Suprapubic skin (tissue), 4 donors: ENCODE data around the gene EML1. TPM values are rescaled to one million over a fixed set of nuclear protein-coding genes. Genes with fewer than 3 reads are reported as not detected.

Source experiments
- DNase-seq, 2 donors: peaks; one replicate each; pipeline ENCODE4 v3.0.0-alpha.2; 2019; ENCODE audit warnings: low spot score in 2 of 2
- H3K27ac ChIP-seq: fragments of 200-600 bp; sonication (generic); one replicate; pipeline ENCODE4 v1.5.1; 2019
- H3K27me3 ChIP-seq: fragments of 200-600 bp; sonication (generic); one replicate; pipeline ENCODE4 v1.5.1; 2019
- H3K36me3 ChIP-seq: fragments of 200-600 bp; sonication (generic); one replicate; pipeline ENCODE4 v1.5.1; 2019
- H3K4me1 ChIP-seq: fragments of 200-600 bp; sonication (generic); one replicate; pipeline ENCODE4 v1.5.1; 2019
- H3K4me3 ChIP-seq: fragments of 200-600 bp; sonication (generic); one replicate; pipeline ENCODE4 v1.5.1; 2019; ENCODE audit warnings: mild to moderate bottlenecking
- H3K9me3 ChIP-seq: fragments of 200-600 bp; sonication (generic); one replicate; pipeline ENCODE4 v1.5.1; 2019
- EP300 ChIP-seq: sonication (generic); formaldehyde crosslinking; IDR thresholded peaks from one replicate; pipeline ENCODE4 v1.6.1; 2017; ENCODE audit warnings: antibody characterized with exemption
- POLR2A ChIP-seq, 2 donors: fragments of 450-650 bp; IDR thresholded peaks; one replicate each; pipeline ENCODE4 v1.6.1; 2017; ENCODE audit warnings: antibody characterized with exemption in 2 of 2, mild to moderate bottlenecking in 2 of 2, moderate library complexity in 2 of 2
- POLR2AphosphoS5 ChIP-seq, 3 donors: sonication (generic); formaldehyde crosslinking; IDR thresholded peaks; one replicate each; pipeline ENCODE4 v1.6.1; 2017; ENCODE audit warnings: antibody characterized with exemption in 3 of 3
- WGBS: methylation state at CpG from one replicate; pipeline ENCODE4 v1.1.5; 2018; 5-methylcytosine and 5-hydroxymethylcytosine counted together
- total RNA-seq, 4 donors: library from RNA; depleted of rRNA; stranded (reverse); fragments of >200 nt; gene quantifications; one replicate each; pipeline ENCODE4 v1.1.0, GENCODE V29; 2016
- TF ChIP-seq, protein P1 (sequence below), 2 donors: fragments of 200-600 bp in 1 of 2; fragments of 450-650 bp in 1 of 2; sonication (generic) in 1 of 2; IDR thresholded peaks; one replicate each; pipeline ENCODE4 v1.5.1; 2016 to 2019; ENCODE audit warnings: antibody characterized with exemption in 2 of 2, mild to moderate bottlenecking in 1 of 2, moderate library complexity in 1 of 2

The EML1 gene
- total RNA-seq, 4 donors from 2014 or later, result 9.6 to 17.6 (median 15.4) TPM

DNA sequence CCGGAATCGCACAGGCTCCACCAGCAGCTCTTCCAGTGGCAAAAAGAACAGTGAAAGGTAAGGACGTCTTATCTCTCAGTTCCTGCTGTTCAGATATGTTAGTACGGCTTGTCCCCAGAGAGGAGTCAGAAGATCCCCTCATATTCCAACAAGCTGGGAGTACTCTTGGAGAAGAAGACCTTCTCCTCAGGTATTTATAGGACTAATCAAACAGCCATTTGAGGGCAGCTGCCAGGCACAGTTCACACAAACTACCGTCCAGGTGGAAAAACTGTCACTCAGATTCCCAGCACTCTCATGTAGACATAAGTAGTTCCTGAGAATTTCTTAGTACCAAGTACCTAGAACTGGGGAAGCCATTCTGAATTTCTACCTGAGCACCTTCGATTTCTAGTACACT, 85.3 kb downstream of the EML1 start:
- DNase-seq, result no peak
- no peak overlapping the region for H3K4me3 ChIP-seq
- TF ChIP-seq POLR2A (IDR thresholded peaks at IDR 0.05) (no peak), POLR2AphosphoS5 (IDR thresholded peaks at IDR 0.05) (no peak), EP300 (no peak)
- TF ChIP-seq, protein P1, sequence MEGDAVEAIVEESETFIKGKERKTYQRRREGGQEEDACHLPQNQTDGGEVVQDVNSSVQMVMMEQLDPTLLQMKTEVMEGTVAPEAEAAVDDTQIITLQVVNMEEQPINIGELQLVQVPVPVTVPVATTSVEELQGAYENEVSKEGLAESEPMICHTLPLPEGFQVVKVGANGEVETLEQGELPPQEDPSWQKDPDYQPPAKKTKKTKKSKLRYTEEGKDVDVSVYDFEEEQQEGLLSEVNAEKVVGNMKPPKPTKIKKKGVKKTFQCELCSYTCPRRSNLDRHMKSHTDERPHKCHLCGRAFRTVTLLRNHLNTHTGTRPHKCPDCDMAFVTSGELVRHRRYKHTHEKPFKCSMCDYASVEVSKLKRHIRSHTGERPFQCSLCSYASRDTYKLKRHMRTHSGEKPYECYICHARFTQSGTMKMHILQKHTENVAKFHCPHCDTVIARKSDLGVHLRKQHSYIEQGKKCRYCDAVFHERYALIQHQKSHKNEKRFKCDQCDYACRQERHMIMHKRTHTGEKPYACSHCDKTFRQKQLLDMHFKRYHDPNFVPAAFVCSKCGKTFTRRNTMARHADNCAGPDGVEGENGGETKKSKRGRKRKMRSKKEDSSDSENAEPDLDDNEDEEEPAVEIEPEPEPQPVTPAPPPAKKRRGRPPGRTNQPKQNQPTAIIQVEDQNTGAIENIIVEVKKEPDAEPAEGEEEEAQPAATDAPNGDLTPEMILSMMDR (IDR thresholded peaks at IDR 0.05), result no peak
- no peaks in the 10 kb centered on the region for H3K36me3 ChIP-seq
- no peaks in the 10 kb centered on the region for H3K9me3 ChIP-seq
- no peaks in the 10 kb centered on the region for H3K27me3 ChIP-seq
- H3K4me1 ChIP-seq, result peaks cover 25% of the 10 kb centered on the region
- WGBS, result 91% methylated on average over 6 of the region's 6 CpGs
- no peak overlapping the region for H3K27ac ChIP-seq

GRCh38 chr14:99879401-99880295, 86.4 kb downstream of the EML1 start:
- TF ChIP-seq, protein P1 (IDR thresholded peaks at IDR 0.05), result no peak
- TF ChIP-seq POLR2A (IDR thresholded peaks at IDR 0.05) (no peak), POLR2AphosphoS5 (IDR thresholded peaks at IDR 0.05) (no peak), EP300 (no peak)
- WGBS, result 36% methylated on average over 5 of the region's 5 CpGs
- H3K4me3 ChIP-seq, result no peak overlapping the region
- DNase-seq, result no peak
- H3K27me3 ChIP-seq, result no peaks in the 10 kb centered on the region
- no peaks in the 10 kb centered on the region for H3K36me3 ChIP-seq
- H3K27ac ChIP-seq, result peak overlapping the region; percentile 50
- no peaks in the 10 kb centered on the region for H3K9me3 ChIP-seq
- peaks cover 25% of the 10 kb centered on the region for H3K4me1 ChIP-seq

DNA sequence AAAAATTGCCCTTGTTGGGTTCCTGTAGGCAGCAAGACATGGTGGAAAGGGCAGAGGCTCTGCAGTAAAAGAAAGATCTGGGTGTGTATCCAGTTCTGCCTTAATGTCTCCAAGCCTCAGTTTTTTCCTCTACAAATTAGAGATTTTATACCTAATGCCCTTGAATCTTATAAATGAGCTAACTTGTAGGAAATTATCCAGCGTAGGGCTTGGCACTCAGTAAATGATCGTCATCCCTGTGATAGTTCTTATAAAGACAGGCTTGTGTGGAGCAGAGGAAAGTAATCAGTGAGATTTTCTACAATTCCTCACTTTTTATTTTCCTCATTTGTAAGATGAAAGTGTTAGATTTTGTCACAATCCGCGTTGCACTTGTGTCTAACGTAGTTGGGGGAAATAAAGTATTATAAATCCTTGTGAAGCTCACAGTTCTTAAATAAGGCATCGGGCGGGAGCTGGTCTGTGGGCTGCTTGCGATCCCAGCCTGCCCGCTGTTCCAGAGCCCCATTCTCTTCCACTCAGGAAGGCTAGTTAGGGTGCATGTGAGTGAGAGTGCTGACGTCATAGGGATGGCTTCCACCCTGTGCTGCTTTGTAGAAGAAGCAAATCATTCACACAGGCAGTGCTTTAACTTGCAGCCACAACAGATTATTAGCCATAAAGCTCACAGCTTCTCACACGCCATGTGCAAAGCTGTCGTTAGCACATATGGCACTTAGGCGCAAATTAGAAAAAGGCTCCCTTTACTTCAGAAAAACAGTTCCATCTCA, 87.6 kb downstream of the EML1 start:
- no peak for DNase-seq
- Histone ChIP-seq H3K36me3 (no peaks in the 10 kb centered on the region), H3K4me1 (peaks cover 19% of the 10 kb centered on the region), H3K4me3 (no peak overlapping the region), H3K9me3 (no peaks in the 10 kb centered on the region), H3K27ac (peak overlapping the region; percentile 3), H3K27me3 (no peaks in the 10 kb centered on the region)
- WGBS, result 62% methylated on average over 13 of the region's 13 CpGs
- TF ChIP-seq EP300 (no peak), POLR2A (IDR thresholded peaks at IDR 0.05) (no peak), POLR2AphosphoS5 (IDR thresholded peaks at IDR 0.05) (no peak)
- TF ChIP-seq, protein P1 (IDR thresholded peaks at IDR 0.05), result no peak

DNA sequence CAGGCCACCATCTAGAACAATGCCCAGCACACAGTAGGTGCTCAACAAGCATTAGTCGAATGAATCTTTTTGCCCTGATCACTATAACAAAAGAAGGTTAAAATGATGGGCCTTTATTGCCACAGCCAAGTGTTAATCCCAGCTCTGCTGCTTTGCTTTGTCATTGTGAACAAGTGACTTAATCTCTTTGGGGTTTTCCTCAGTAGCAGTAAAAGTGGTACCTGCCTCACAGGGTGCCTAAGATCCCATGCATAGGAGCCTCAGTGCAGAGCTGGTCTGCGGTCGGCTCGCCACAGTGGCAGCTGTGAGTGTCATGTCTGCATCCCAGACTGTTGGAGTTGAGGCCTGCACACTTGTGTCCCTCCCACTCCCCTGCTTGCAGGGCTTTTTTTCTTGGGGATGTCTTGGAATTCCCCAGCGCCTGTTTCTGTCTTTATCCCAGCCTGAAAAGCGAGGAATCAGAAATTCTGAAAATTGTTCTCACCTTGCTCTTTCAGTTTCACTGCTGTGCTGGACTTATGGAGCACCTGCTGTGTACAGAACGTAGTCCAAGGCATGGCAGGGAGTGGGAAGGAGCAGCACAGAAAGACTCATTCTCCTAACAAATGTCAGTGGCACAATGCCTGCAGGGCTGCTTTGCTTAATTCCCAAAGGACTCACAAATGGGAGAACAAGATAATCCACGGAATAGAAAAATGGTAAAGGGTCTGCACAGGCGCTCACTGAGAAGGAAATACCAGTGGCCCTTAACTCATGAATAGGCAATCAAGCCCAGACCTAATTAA, 90.8 kb downstream of the EML1 start:
- DNase-seq, result no peak
- no peaks in the 10 kb centered on the region for H3K36me3 ChIP-seq
- 94% methylated on average over 9 of the region's 9 CpGs for WGBS
- H3K9me3 ChIP-seq, result no peaks in the 10 kb centered on the region
- no peaks in the 10 kb centered on the region for H3K27me3 ChIP-seq
- no peak overlapping the region for H3K27ac ChIP-seq
- H3K4me1 ChIP-seq, result peaks cover 14% of the 10 kb centered on the region
- TF ChIP-seq EP300 (no peak), POLR2A (IDR thresholded peaks at IDR 0.05) (no peak), POLR2AphosphoS5 (IDR thresholded peaks at IDR 0.05) (no peak)
- TF ChIP-seq, protein P1 (IDR thresholded peaks at IDR 0.05), result no peak
- no peak overlapping the region for H3K4me3 ChIP-seq
